ENCODE results near the gene CYP2A13.

DNA sequence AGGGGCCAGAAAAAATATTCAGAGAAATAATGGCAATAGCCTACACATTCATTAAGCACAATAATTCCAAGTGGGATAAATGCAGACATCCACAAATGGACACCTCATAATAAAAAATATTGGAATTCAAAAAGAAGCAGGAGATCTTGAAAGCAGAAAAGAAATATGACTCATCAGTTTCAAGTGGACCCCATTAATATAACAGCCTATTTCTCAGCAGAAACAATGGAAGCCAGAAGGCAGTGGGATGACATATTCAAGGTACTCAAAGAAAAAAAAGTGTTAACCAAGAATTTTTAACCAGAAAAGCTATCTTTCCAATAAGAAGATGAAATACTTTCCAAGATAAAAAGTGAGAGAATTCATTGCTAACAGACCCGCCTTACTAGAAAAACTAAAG is 48.4 kb upstream of the CYP2A13 start:
- TF ChIP-seq, protein P1, sequence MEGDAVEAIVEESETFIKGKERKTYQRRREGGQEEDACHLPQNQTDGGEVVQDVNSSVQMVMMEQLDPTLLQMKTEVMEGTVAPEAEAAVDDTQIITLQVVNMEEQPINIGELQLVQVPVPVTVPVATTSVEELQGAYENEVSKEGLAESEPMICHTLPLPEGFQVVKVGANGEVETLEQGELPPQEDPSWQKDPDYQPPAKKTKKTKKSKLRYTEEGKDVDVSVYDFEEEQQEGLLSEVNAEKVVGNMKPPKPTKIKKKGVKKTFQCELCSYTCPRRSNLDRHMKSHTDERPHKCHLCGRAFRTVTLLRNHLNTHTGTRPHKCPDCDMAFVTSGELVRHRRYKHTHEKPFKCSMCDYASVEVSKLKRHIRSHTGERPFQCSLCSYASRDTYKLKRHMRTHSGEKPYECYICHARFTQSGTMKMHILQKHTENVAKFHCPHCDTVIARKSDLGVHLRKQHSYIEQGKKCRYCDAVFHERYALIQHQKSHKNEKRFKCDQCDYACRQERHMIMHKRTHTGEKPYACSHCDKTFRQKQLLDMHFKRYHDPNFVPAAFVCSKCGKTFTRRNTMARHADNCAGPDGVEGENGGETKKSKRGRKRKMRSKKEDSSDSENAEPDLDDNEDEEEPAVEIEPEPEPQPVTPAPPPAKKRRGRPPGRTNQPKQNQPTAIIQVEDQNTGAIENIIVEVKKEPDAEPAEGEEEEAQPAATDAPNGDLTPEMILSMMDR (IDR thresholded peaks at IDR 0.05): no peak
- no peak for TF ChIP-seq REST (IDR thresholded peaks at IDR 0.05; ENCODE audit: insufficient read depth in 1 of 2, low read depth in 2 of 2, low read length in 1 of 2)
